ENCODE measurements around the gene SPO11. TPM values are rescaled to one million over a fixed set of nuclear protein-coding genes. Genes with fewer than 3 reads are reported as not detected.

The SPO11 gene
- total and polyA plus RNA-seq, 9 of the 15 experiments (the other 6 are each of a cell fraction or from before 2014, with no cell fraction given), result not detected

DNA sequence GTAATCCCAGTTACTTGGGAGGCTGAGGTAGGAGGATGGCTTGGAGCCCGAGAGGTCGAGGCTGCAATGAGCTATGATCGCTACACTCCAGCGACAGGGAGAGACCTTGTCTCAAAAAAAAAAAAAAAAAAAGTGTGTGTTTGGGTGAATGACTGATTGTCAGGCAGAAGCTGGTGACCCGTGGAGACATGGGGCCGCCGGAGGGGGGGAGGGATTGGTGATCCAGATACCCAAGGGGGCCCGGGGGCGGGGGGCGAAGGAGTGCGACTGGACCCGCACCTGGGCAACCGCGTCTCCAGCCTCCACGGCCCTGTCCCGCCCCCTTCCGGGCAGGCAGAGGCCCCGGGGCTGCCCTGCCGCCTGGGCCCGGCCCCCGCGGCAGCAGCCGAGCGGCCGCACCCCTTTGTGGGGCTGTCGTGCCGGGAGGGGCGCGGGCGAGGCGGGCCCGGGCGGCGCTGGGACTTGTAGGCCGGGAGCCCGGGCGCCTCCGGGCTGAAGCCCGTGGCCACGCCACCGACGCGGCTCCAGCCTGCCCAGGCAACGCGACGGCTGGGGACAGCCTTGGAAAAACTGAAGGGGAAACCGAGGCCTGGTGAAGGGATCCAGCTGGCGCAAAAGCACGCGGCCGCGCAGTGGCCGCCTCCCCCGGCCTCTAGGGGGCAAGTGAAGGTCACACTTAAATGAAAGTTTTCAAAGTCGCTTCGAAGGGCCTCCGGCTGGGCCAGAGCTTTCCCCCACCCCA lies 59.5 kb downstream of the SPO11 start (continued):
- TF ChIP-seq, protein P1, sequence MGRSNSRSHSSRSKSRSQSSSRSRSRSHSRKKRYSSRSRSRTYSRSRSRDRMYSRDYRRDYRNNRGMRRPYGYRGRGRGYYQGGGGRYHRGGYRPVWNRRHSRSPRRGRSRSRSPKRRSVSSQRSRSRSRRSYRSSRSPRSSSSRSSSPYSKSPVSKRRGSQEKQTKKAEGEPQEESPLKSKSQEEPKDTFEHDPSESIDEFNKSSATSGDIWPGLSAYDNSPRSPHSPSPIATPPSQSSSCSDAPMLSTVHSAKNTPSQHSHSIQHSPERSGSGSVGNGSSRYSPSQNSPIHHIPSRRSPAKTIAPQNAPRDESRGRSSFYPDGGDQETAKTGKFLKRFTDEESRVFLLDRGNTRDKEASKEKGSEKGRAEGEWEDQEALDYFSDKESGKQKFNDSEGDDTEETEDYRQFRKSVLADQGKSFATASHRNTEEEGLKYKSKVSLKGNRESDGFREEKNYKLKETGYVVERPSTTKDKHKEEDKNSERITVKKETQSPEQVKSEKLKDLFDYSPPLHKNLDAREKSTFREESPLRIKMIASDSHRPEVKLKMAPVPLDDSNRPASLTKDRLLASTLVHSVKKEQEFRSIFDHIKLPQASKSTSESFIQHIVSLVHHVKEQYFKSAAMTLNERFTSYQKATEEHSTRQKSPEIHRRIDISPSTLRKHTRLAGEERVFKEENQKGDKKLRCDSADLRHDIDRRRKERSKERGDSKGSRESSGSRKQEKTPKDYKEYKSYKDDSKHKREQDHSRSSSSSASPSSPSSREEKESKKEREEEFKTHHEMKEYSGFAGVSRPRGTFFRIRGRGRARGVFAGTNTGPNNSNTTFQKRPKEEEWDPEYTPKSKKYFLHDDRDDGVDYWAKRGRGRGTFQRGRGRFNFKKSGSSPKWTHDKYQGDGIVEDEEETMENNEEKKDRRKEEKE (IDR thresholded peaks at IDR 0.05; ENCODE audit: borderline replicate concordance in 1 of 2, control insufficient read depth in 1 of 2, low read depth in 2 of 2, low read length in 1 of 2), result no peak
- TF ChIP-seq FOXA3 (CRISPR knock-in tag; conservative IDR thresholded peaks at IDR 0.05 in 1 of 2, IDR thresholded peaks at IDR 0.05 in 1 of 2), result no peak
- TF ChIP-seq, protein P2, sequence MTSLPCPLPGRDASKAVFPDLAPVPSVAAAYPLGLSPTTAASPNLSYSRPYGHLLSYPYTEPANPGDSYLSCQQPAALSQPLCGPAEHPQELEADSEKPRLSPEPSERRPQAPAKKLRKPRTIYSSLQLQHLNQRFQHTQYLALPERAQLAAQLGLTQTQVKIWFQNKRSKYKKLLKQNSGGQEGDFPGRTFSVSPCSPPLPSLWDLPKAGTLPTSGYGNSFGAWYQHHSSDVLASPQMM (CRISPR knock-in tag; IDR thresholded peaks at IDR 0.05), result no peak
- TF ChIP-seq SREBF2 (CRISPR knock-in tag; IDR thresholded peaks at IDR 0.05), result no peak
- no peak for TF ChIP-seq ARID2 (IDR thresholded peaks at IDR 0.05)
- TF ChIP-seq, protein P3, sequence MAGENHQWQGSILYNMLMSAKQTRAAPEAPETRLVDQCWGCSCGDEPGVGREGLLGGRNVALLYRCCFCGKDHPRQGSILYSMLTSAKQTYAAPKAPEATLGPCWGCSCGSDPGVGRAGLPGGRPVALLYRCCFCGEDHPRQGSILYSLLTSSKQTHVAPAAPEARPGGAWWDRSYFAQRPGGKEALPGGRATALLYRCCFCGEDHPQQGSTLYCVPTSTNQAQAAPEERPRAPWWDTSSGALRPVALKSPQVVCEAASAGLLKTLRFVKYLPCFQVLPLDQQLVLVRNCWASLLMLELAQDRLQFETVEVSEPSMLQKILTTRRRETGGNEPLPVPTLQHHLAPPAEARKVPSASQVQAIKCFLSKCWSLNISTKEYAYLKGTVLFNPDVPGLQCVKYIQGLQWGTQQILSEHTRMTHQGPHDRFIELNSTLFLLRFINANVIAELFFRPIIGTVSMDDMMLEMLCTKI (IDR thresholded peaks at IDR 0.05; ENCODE audit: partially characterized antibody), result no peak
- no peak for TF ChIP-seq RCOR1 (IDR thresholded peaks at IDR 0.05; ENCODE audit: borderline replicate concordance in 1 of 2, low read depth in 2 of 2, low read length in 2 of 2)
- TF ChIP-seq POLR3A (IDR thresholded peaks at IDR 0.05; ENCODE audit: borderline replicate concordance, extremely low read depth, insufficient read depth, insufficient read length), result no peak
- no peak for TF ChIP-seq U2AF2 (optimal IDR thresholded peaks at IDR 0.05; ENCODE audit: low read depth, low read length)
- TF ChIP-seq, protein P4, sequence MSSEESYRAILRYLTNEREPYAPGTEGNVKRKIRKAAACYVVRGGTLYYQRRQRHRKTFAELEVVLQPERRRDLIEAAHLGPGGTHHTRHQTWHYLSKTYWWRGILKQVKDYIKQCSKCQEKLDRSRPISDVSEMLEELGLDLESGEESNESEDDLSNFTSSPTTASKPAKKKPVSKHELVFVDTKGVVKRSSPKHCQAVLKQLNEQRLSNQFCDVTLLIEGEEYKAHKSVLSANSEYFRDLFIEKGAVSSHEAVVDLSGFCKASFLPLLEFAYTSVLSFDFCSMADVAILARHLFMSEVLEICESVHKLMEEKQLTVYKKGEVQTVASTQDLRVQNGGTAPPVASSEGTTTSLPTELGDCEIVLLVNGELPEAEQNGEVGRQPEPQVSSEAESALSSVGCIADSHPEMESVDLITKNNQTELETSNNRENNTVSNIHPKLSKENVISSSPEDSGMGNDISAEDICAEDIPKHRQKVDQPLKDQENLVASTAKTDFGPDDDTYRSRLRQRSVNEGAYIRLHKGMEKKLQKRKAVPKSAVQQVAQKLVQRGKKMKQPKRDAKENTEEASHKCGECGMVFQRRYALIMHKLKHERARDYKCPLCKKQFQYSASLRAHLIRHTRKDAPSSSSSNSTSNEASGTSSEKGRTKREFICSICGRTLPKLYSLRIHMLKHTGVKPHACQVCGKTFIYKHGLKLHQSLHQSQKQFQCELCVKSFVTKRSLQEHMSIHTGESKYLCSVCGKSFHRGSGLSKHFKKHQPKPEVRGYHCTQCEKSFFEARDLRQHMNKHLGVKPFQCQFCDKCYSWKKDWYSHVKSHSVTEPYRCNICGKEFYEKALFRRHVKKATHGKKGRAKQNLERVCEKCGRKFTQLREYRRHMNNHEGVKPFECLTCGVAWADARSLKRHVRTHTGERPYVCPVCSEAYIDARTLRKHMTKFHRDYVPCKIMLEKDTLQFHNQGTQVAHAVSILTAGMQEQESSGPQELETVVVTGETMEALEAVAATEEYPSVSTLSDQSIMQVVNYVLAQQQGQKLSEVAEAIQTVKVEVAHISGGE (CRISPR knock-in tag; IDR thresholded peaks at IDR 0.05), result peak in 2 of 3 experiments; percentile 15 to 70; a peak in 2 of 6 replicates
- peak; percentile 16; the same call in 1 of the 2 replicates for TF ChIP-seq ZNF143 (CRISPR knock-in tag; IDR thresholded peaks at IDR 0.05)
- TF ChIP-seq RBFOX2 (IDR thresholded peaks at IDR 0.05; ENCODE audit: low read depth, low read length), result no peak
- no peak for TF ChIP-seq SRSF3 (IDR thresholded peaks at IDR 0.05; ENCODE audit: insufficient read depth, low read length)
- TF ChIP-seq, protein P5, sequence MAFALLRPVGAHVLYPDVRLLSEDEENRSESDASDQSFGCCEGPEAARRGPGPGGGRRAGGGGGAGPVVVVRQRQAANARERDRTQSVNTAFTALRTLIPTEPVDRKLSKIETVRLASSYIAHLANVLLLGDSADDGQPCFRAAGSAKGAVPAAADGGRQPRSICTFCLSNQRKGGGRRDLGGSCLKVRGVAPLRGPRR (CRISPR knock-in tag; IDR thresholded peaks at IDR 0.05), result no peak
